Measurements from ENCODE around the gene KLHL40.

KLHL40 gene

DNA sequence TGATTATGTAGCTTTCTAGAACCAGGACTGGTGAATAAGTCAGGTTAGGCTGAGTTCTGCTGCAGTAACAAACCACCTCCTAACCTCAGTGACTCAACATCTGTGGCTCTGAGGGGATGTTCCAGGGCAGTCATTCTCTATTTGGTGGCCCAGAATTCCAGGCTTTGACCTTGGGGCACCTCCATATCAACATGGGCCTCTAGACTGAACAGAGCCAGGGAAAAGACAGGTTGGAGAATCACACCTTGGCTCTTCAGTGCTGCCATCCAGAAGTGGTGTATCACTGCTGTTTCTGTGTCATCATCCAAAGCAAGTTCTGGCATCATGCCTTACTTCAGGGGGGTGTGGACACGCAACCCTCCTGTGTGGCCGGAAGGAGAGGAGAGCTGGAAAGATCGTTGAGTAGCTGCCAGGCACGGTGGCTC, 16.5 kb upstream of the KLHL40 start:
- no peak for DNase-seq (ENCODE audit: low read depth)

DNA sequence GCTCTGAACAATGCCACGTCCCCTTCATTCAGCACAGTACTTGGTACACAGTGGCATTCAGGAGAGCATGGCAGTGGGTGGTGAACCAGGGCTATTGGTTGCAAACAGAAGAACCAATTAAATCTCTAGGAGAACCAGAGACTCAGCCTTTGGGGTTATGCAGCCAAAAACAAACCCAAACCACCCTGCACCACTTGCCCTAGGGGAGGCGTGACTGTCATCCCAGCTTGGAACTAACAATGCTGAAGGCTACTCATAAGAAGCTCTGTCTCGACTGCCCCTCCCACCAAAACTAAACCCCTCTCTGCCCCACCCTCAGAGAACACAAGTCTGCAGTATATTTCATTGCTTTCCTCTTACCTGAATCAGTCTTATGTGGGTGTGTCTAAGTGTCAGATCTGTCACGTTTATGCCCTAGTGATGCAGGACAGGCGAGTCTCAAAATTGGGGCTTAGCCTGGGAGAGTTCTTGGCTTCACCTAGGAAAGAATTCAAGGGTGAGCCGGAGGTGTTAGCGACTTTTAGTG, 15.2 kb upstream of the KLHL40 start:
- DNase-seq (ENCODE audit: low read depth) = no peak

DNA sequence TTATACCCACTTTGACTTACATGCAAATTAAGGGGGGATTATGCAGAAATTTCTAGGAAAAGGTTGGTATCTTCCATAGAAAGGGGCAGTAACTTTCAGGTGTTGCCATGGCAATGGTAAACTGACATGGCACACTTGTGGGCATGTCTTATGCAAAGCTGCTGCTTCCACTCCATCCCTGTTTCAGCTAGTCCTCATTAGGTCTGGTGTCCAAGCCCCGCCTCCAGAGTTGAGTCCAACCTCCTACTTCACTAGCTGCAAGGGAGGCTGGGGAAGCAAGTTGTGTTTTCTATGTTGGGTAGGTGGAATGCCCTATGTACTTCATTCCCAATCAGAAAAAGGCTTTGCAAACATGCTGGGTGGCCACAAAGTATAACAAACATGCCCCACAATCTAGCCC, 14.7 kb upstream of the KLHL40 start:
- DNase-seq (ENCODE audit: low read depth) = no peak

- DNase-seq (ENCODE audit: low read depth) = no peak
Measured at GRCh38 chr3:42672515-42672914, 12.8 kb upstream of the KLHL40 start.

GRCh38 chr3:42673082-42673481, 12.3 kb upstream of the KLHL40 start:
- no peak for DNase-seq (ENCODE audit: low read depth)

- DNase-seq (ENCODE audit: low read depth) = no peak
Measured at GRCh38 chr3:42674146-42674545, 11.2 kb upstream of the KLHL40 start.

- no peak for DNase-seq (ENCODE audit: low read depth)
Measured at GRCh38 chr3:42675909-42676308, 9.4 kb upstream of the KLHL40 start.

DNA sequence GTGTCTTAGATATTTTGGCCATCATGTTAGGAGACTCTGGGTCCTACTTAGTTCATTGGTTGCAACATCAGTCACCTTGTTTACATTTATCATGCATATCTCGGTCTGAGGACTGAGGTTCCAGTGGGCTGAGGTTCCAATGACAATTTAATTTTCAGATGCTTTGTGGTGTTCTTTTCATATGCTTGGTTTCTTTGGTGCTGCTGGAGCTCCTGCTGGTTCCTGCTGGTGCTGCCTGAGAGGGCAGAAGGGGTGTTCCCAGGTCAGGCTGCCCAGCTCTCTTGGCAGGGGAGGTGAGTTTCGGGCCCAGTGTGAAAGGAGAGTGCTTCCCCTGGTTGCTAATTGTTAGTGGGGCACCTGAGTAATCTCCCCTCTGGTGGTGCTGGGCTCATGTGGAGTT, 6.9 kb upstream of the KLHL40 start:
- no peak for DNase-seq (ENCODE audit: low read depth)

- DNase-seq (ENCODE audit: low read depth) = peak; percentile 23
Measured at GRCh38 chr3:42680271-42680670, 5.1 kb upstream of the KLHL40 start.

- no peak for DNase-seq (ENCODE audit: low read depth)
Measured at GRCh38 chr3:42680806-42681205, 4.5 kb upstream of the KLHL40 start.

DNA sequence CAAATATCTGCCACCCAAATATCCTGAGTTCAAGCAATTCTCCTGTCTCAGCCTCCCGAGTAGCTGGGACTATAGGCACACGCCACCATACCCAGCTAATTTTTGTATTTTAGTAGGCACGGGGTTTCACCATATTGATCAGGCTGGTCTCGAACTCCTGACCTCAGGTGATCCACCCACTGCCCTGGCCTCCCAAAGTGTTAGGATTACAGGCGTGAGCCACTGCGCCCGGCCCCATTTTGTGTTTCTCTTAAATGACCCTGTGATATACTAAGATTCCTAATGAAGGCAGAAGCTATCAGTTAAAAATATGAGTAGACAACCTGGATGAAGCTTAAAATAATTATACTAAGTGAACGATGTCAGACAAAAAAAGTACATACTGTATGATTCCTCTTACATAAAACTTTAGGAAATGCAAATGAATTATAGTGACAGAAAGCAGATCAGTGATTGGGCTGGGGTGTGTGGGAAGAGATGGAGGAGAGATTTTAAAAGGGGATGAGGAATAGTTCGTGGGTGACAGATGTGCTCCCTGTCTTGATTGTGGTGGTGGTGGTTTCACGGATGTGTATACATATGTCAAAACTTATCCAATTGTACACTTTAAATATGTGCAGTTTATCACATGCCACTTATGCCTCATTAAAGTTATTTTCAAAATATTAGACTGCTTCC, 3.8 kb upstream of the KLHL40 start:
- DNase-seq (ENCODE audit: low read depth) = no peak

- DNase-seq (ENCODE audit: low read depth) = no peak
Measured at GRCh38 chr3:42682301-42683070, 2.9 kb upstream of the KLHL40 start.

- peak; percentile 91 for DNase-seq (ENCODE audit: low read depth)
Measured at GRCh38 chr3:42683875-42684598, 1.3 kb upstream of the KLHL40 start.

DNA sequence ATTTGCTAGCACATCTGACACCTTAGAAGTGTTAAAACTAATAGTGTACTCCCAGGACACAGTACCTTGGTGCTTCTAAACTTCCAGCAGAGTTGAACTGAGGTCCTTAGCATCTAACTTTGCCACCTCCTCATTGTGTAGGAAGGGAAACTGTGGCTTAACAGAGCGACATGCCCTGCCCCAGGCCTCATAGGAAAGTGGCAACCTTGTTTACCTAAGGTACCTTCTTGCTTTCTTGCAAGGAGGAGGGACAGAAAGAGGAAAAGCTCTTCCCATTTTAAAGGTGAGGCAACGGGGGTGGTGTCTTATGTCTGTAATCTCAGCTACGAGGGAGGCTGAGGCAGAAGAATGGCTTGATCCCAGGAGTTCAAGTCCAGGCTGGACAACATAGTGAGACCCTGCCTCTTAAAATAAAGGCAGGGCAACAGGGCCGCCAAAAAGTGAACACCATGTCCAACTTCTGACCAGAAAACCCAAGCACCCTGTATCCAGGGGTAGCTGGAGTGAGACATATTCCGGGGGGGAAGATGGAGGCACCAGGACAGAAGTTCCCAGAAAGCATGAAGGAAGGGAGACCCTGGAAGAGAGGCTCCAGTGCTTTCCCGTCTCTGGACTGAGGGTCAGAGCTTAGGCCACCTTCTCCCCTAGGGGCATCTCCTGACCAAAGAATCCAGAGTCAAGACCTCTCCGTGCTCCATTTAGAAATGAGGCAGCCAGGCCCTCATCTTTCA, 540 bp upstream of the KLHL40 start:
- DNase-seq (ENCODE audit: low read depth) = no peak

DNA sequence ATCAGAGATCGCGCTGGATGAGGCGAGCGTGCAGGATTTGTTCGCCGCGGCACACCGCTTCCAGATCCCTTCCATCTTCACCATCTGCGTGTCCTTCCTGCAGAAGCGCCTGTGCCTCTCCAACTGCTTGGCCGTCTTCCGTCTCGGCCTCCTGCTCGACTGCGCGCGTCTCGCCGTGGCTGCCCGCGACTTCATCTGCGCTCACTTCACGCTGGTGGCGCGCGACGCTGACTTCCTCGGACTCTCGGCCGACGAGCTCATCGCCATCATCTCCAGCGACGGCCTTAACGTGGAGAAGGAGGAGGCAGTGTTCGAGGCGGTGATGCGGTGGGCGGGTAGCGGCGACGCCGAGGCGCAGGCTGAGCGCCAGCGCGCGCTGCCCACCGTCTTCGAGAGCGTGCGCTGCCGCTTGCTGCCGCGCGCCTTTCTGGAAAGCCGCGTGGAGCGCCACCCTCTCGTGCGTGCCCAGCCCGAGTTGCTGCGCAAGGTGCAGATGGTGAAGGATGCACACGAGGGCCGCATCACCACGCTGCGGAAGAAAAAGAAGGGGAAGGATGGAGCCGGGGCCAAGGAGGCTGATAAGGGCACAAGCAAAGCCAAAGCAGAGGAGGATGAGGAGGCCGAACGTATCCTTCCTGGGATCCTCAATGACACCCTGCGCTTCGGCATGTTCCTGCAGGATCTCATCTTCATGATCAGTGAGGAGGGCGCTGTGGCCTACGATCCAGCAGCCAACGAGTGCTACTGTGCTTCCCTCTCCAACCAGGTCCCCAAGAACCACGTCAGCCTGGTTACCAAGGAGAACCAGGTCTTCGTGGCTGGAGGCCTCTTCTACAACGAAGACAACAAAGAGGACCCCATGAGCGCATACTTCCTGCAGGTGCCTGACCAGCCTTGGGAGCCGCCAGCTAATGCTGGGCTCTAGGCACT, 819 bp downstream of the KLHL40 start:
- no peak for DNase-seq (ENCODE audit: low read depth)

DNA sequence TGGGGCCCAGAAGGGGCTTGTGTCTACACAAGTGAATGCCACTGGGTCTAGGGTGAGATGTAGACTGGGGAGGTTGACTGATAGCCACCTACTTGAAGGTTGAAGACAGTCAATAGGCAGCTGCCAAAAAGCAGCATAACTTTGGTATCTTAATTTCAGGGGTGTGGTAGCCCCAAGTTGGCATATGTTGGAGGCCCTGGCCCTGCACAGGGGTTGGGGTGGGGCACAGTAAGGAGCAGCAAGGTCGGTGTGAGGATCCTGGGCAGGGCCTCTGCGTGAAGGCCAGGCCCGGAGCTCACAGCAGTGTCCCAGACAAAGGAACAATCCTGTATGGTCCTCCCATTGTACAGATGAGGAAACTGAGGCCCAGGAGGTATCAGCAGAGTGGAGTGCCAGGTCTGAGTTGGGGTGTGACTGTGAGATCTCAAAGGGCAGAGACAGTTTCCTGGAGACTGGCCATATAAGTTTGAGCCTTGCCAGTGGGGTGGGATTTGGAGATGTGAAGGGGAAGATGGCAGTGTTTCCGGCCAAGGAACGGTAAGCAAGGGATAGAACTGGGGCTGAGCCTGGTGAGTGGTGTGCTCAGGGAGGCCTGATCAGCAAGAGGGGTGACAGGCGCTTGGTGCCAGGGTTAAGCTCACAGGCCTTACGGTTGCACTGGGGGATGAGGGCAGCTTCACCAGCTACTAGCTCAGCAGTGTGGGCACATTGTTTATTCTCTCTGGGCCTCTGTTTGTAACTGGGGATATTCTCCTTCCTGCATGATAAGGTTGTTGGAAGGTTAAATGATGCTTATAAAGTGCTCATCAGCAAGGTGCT, 1.7 kb downstream of the KLHL40 start:
- no peak for DNase-seq (ENCODE audit: low read depth)

- no peak for DNase-seq (ENCODE audit: low read depth)
Measured at GRCh38 chr3:42688016-42688415, 2.7 kb downstream of the KLHL40 start.

DNA sequence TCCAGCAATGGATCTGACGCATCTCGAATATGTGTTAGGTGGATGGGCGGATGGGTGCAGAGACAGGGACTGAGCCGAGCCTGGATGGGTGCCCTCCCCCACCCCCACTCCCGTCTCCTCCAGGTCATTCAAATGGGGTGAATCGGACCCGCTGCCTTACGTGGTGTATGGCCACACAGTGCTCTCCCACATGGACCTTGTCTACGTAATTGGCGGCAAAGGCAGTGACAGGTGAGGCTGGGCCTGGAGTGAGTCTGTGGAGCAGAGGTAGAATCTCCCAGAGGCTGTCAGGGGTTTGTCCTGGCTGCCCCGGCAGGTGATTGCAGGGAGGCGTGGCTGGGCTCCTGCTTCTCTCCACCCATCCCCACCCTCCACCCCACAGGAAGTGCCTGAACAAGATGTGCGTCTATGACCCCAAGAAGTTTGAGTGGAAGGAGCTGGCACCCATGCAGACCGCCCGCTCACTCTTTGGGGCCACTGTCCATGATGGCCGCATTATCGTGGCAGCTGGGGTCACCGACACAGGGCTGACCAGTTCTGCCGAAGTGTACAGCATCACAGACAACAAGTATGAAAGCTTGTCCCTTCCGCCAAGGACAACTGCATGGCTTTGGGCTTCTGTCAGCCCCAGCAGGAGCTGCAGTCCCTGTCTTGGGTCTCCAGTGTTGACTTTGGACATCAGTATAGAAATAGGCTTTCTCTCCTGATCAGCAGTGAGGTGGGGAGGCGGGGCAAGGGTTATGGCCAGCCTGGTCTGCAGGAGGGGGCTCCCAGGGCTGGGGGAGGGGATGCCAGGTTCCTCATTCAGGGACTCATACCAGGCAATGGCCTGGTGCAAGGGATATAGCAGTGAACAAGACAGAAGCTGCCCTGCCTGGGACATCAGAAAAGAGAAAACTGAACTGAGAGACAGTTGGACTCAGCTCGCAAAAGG, 3.4 kb downstream of the KLHL40 start:
- DNase-seq (ENCODE audit: low read depth) = no peak

- DNase-seq (ENCODE audit: low read depth) = no peak
Measured at GRCh38 chr3:42689421-42690014, 4.2 kb downstream of the KLHL40 start.

All from non-pigmented ciliary epithelial cell (primary cell).